Left lung (tissue), 10 donors: ENCODE measurements around the gene TK1. TPM values are rescaled to one million over a fixed set of nuclear protein-coding genes. Genes with fewer than 3 reads are reported as not detected.

Source experiments
- ATAC-seq: fragments of 200-7000 bp; cut with Tn5 transposase; one replicate; pipeline ENCODE4 v1.9.1; 2020; ENCODE audit warnings: moderate library complexity
- DNase-seq, 4 donors: peaks; one replicate each; pipeline ENCODE4 v3.0.0-alpha.2; 2013 to 2020
- H3K27ac ChIP-seq, 2 donors: fragments of 200-600 bp; sonication (generic) in 1 of 2; one replicate each; pipeline versions ENCODE4 v1.5.0 to v1.8.0; 2020 to 2021
- H3K27me3 ChIP-seq, 2 donors: fragments of 200-600 bp; sonication (generic) in 1 of 2; one replicate each; pipeline versions ENCODE4 v1.5.0 to v1.8.0; 2020 to 2021
- H3K36me3 ChIP-seq, 2 donors: fragments of 200-600 bp; sonication (generic) in 1 of 2; one replicate each; pipeline versions ENCODE4 v1.5.0 to v1.8.0; 2020 to 2021
- H3K4me1 ChIP-seq, 2 donors: fragments of 200-600 bp; one replicate each; pipeline ENCODE4 v1.8.0; 2021
- H3K4me3 ChIP-seq, 2 donors: fragments of 200-600 bp; sonication (generic) in 1 of 2; one replicate each; pipeline versions ENCODE4 v1.5.0 to v1.8.0; 2020 to 2021; ENCODE audit warnings: mild to moderate bottlenecking in 1 of 2
- H3K9me3 ChIP-seq, 2 donors: fragments of 200-600 bp; sonication (generic) in 1 of 2; one replicate each; pipeline versions ENCODE4 v1.5.0 to v1.8.0; 2020 to 2021
- intact Hi-C, 2 donors: fragments of 100-400 bp; cut with DNase I; formaldehyde crosslinking; loops; one replicate each; pipeline versions ENCODE4 v1.11.2 to v1.14.2; 2022
- polyA plus RNA-seq, 6 donors: library from polyadenylated mRNA; unstranded; fragments of 120-200 nt; gene quantifications; one replicate each; pipeline ENCODE4 v1.2.1, GENCODE V29; 2013; ENCODE audit not compliant: insufficient read length in 6 of 6
- total RNA-seq, 2 donors: library from RNA; stranded (reverse); fragmentation: NEBNext Ultra II Directional; extraction: Animal tissue kit (Norgen Biotek cat#: 25700); gene quantifications; one replicate each; pipeline ENCODE4 v1.2.1, GENCODE V29; 2021
- TF ChIP-seq, protein P1 (sequence below), 2 donors: fragments of 200-600 bp; sonication (generic) in 1 of 2; IDR thresholded peaks; one replicate each; pipeline versions ENCODE4 v1.5.0 to v1.8.0; 2021; ENCODE audit warnings: antibody characterized with exemption in 2 of 2
- donor health status: DM: no; HTN: yes; CAD: no.
- donor health status: DM: no; HTN: no; CAD: no.

Gene TK1
- total and polyA plus RNA-seq, 8 donors: 22.5 to 54.9 (median 28.2) TPM

DNA sequence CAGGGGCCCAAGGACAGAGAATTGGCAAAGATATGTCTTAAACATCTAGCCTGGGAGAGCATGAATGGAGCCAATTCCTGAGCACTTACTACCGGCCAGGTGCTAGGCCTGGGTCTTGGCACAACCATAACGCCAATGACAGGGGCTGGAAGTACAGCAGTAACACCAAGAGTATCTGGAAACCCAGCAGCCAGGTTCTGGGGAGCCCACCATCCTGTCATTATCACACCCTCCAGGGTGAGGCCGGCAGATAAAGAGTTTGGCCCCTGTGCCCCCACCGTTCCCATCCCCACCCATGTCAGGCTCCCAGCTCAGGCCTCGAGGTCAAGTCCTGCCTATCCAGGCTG lies 56.8 kb downstream of the TK1 start:
- H3K4me1 ChIP-seq: peaks cover 30 to 92% of the 10 kb centered on the region in 2 donors

GRCh38 chr17:78129351-78130089 lies 57.3 kb downstream of the TK1 start:
- H3K9me3 ChIP-seq: no peaks in the 10 kb centered on the region
- H3K4me1 ChIP-seq: peaks cover 30 to 95% of the 10 kb centered on the region in 2 donors
- peak overlapping the region; percentile 90 to 93 for H3K27ac ChIP-seq
- H3K36me3 ChIP-seq: peaks cover 0 to 23% of the 10 kb centered on the region in 2 donors
- TF ChIP-seq, protein P1, sequence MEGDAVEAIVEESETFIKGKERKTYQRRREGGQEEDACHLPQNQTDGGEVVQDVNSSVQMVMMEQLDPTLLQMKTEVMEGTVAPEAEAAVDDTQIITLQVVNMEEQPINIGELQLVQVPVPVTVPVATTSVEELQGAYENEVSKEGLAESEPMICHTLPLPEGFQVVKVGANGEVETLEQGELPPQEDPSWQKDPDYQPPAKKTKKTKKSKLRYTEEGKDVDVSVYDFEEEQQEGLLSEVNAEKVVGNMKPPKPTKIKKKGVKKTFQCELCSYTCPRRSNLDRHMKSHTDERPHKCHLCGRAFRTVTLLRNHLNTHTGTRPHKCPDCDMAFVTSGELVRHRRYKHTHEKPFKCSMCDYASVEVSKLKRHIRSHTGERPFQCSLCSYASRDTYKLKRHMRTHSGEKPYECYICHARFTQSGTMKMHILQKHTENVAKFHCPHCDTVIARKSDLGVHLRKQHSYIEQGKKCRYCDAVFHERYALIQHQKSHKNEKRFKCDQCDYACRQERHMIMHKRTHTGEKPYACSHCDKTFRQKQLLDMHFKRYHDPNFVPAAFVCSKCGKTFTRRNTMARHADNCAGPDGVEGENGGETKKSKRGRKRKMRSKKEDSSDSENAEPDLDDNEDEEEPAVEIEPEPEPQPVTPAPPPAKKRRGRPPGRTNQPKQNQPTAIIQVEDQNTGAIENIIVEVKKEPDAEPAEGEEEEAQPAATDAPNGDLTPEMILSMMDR (IDR thresholded peaks at IDR 0.05): no peak
- peaks cover 0 to 12% of the 10 kb centered on the region in 2 donors for H3K27me3 ChIP-seq
- DNase-seq (peak in 1 of 4 donors; percentile 68), ATAC-seq (no peak)
- peak overlapping the region in 1 of 2 donors; percentile 94 for H3K4me3 ChIP-seq
- intact Hi-C loops: no loop called here

More for the DNA sequence above, 56.8 kb downstream of the TK1 start:
- TF ChIP-seq, protein P1 (IDR thresholded peaks at IDR 0.05): no peak
- Histone ChIP-seq H3K36me3 (peaks cover 0 to 23% of the 10 kb centered on the region in 2 donors), H3K27ac (peak overlapping the region; percentile 60 to 93), H3K4me3 (peak overlapping the region in 1 of 2 donors; percentile 58), H3K9me3 (no peaks in the 10 kb centered on the region), H3K27me3 (peaks cover 0 to 12% of the 10 kb centered on the region in 2 donors)
- DNase-seq: no peak
- no peak for ATAC-seq
- intact Hi-C loops: no loop called here

DNA sequence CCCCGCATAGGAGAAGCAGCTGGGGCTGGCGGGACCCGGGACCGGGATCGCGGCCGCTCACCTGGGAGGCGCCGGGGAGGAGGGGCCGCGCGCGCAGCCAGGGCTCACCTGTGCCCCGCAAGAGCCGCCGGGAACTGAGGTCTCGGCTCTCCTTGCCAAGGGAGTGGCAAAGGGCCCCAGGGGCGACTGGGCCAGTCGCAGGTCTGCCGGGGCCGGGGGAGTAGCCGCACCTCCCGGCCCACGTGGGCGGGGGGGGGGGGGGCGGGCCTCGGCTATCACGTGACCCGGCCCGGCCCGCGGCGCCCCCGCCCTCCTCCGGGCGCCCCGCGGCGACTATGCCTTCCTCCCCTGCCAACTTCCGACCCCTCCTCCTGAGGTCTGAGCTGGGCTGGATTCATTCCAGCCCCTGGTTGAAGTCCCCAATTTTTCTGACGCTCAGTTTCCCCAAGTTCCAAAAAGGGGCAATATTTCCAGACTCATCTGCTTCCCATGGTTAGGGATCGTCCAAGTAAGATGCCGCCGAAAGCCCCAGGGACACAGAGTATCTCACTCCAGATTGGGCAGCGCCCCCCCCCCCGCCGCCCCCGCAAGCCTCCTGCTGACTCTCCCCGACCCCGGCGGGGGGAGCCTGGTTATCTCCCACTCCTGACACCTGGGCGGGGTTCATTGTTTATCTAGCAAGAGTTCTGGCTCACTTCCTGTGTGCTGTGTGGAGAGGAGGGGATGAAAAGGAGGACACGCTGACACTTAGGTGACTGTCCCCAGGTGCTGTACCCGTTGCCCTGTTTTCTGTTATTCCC lies 58.1 kb downstream of the TK1 start, which contains the start of gene TMC6:
TSS of gene TMC6 (minus strand) at position 205 of the 800 bp plus-strand sequence. CDS start 1,923 bp downstream, outside the sequence.
- Histone ChIP-seq H3K9me3 (no peaks in the 10 kb centered on the region), H3K36me3 (peaks cover 0 to 29% of the 10 kb centered on the region in 2 donors), H3K27me3 (peaks cover 0 to 12% of the 10 kb centered on the region in 2 donors), H3K4me1 (peaks cover 30 to 95% of the 10 kb centered on the region in 2 donors), H3K4me3 (peak within 1 kb of the TSS; percentile 60 to 94), H3K27ac (peak within 1 kb of the TSS; percentile 90 to 93)
- TF ChIP-seq, protein P1 (IDR thresholded peaks at IDR 0.05): no peak
- ATAC-seq: peak; percentile 78
- peak in 3 of 4 donors; percentile 72 to 91 (median 83) for DNase-seq
- intact Hi-C loops: no loop called here

GRCh38 chr17:78127888-78128550 lies 58.8 kb downstream of the TK1 start:
- ATAC-seq: peak; percentile 63
- peak overlapping the region; percentile 90 to 93 for H3K27ac ChIP-seq
- intact Hi-C loops: no loop called here
- DNase-seq: peak in 2 of 4 donors; percentile 59 to 88
- no peaks in the 10 kb centered on the region for H3K9me3 ChIP-seq
- H3K4me3 ChIP-seq: peak overlapping the region; percentile 60 to 94
- TF ChIP-seq, protein P1 (IDR thresholded peaks at IDR 0.05): no peak
- peaks cover 30 to 88% of the 10 kb centered on the region in 2 donors for H3K4me1 ChIP-seq
- peaks cover 0 to 37% of the 10 kb centered on the region in 2 donors for H3K36me3 ChIP-seq
- peaks cover 0 to 12% of the 10 kb centered on the region in 2 donors for H3K27me3 ChIP-seq
